Endodermal cell (in vitro differentiated cells): ENCODE data around the gene OXTR. TPM values are rescaled to one million over a fixed set of nuclear protein-coding genes. Genes with fewer than 3 reads are reported as not detected.

ENCODE experiments used
- DNase-seq: peaks from one replicate; pipeline ENCODE4 v3.0.0-alpha.2; 2017
- H3K27ac ChIP-seq: 2 replicates; pipeline ENCODE4 v1.5.1; 2013; ENCODE audit warnings: mild to moderate bottlenecking, low read depth, low read length, moderate library complexity
- H3K27me3 ChIP-seq: 2 replicates; pipeline ENCODE4 v1.6.1; 2013; ENCODE audit warnings: mild to moderate bottlenecking, low read length, moderate library complexity; ENCODE audit not compliant: insufficient read depth, control insufficient read depth, poor library complexity, severe bottlenecking
- H3K36me3 ChIP-seq: 2 replicates; pipeline ENCODE4 v1.7.0; 2013; ENCODE audit warnings: mild to moderate bottlenecking, low read length, moderate library complexity; ENCODE audit not compliant: control insufficient read depth, insufficient read depth
- H3K4me1 ChIP-seq: one replicate; pipeline ENCODE4 v1.7.0; 2013; ENCODE audit warnings: low read length; ENCODE audit not compliant: control insufficient read depth, insufficient read depth
- H3K4me3 ChIP-seq: 2 replicates; pipeline ENCODE4 v1.5.1; 2013; ENCODE audit warnings: mild to moderate bottlenecking, low read length, moderate library complexity
- H3K9ac ChIP-seq: 2 replicates; pipeline ENCODE4 v1.6.1; 2013; ENCODE audit warnings: mild to moderate bottlenecking, low read length, moderate library complexity; ENCODE audit not compliant: poor library complexity, severe bottlenecking; ENCODE audit errors: extremely low read depth
- H3K9me3 ChIP-seq: 2 replicates; pipeline ENCODE4 v1.6.1; 2013; ENCODE audit warnings: mild to moderate bottlenecking, low read length, moderate library complexity; ENCODE audit not compliant: control insufficient read depth
- H3K27ac Mint-ChIP-seq: 2 replicates; pipeline ENCODE4 v1.8.0; 2020; ENCODE audit warnings: mixed read lengths
- H3K27me3 Mint-ChIP-seq: 2 replicates; pipeline ENCODE4 v1.8.0; 2021; ENCODE audit warnings: mild to moderate bottlenecking, mixed read lengths; ENCODE audit not compliant: insufficient read depth
- H3K36me3 Mint-ChIP-seq: 2 replicates; pipeline ENCODE4 v1.8.0; 2020; ENCODE audit warnings: low read depth, mixed read lengths
- H3K4me1 Mint-ChIP-seq: 2 replicates; pipeline ENCODE4 v1.8.0; 2020; ENCODE audit warnings: mixed read lengths
- H3K4me3 Mint-ChIP-seq: 2 replicates; pipeline ENCODE4 v1.8.0; 2020; ENCODE audit warnings: mild to moderate bottlenecking, moderate library complexity, mixed read lengths
- H3K9me3 Mint-ChIP-seq: 2 replicates; pipeline ENCODE4 v1.8.0; 2020; ENCODE audit warnings: mild to moderate bottlenecking, mixed read lengths
- CTCF ChIP-seq: fragments of 200-600 bp; sonication (generic); conservative IDR thresholded peaks from 2 replicates; pipeline ENCODE4 v1.5.0; 2021; ENCODE audit warnings: antibody characterized with exemption, mild to moderate bottlenecking
- WGBS, 2 experiments: methylation state at CpG; one replicate each; pipeline versions ENCODE4 v1.1.5 to v1.1.7; 2013; ENCODE audit warnings: missing lambda C conversion rate in 2 of 2, mixed read lengths in 1 of 2; ENCODE audit not compliant: insufficient coverage in 1 of 2, insufficient read length in 1 of 2; 5-methylcytosine and 5-hydroxymethylcytosine counted together
- long read RNA-seq, 4 experiments: library from polyadenylated mRNA in 2 of 4; library from RNA in 1 of 4; library from capped mRNA in 1 of 4; stranded (forward) in 3 of 4; unstranded in 1 of 4; transcript quantifications; one replicate each; pipeline ENCODE4 v2.0.0, GENCODE V29; 2020 to 2021; ENCODE audit warnings: inconsistent platforms in 1 of 4
- polyA plus RNA-seq, 2 experiments: library from polyadenylated mRNA; stranded (reverse); fragments of 50-300 nt; gene quantifications; one replicate each; pipeline ENCODE4 v1.2.3, GENCODE V29; 2013
- total RNA-seq, 2 donors: library from RNA; stranded (reverse); fragmentation: NEBNext Ultra II Directional in 1 of 2; extraction: Animal tissue kit (Norgen Biotek cat#: 25700) in 1 of 2; gene quantifications; 2 replicates in 1 of 2; 3 replicates in 1 of 2; pipeline ENCODE4 v1.2.1, GENCODE V29; 2021

OXTR gene
- 10 to 100 TPM; 10.6 to 13.1 TPM for total RNA-seq
- polyA plus RNA-seq (2013, experiment 1 of 2): 8.5 TPM
- 10.4 TPM for polyA plus RNA-seq (2013, experiment 2 of 2)
- long read RNA-seq, experiment 1, full-length matches to known transcripts: 2 of 5 reads
- long read RNA-seq, experiment 1, partial matches to known transcripts: 2 of 5 reads
- long read RNA-seq, experiment 1, other reads (novel, unspliced or antisense): 1 of 5 reads
- long read RNA-seq, experiment 2, full-length matches to known transcripts: 30 of 41 reads
- long read RNA-seq, experiment 2, partial matches to known transcripts: 6 of 41 reads
- long read RNA-seq, experiment 2, other reads (novel, unspliced or antisense): 5 of 41 reads
- long read RNA-seq, experiment 3, full-length matches to known transcripts: 10 of 17 reads
- long read RNA-seq, experiment 3, partial matches to known transcripts: 7 of 17 reads
- long read RNA-seq, experiment 3, other reads (novel, unspliced or antisense): 0 of 17 reads
- long read RNA-seq, experiment 4, partial matches to known transcripts: 1 of 1 reads
- long read RNA-seq, experiment 4, other reads (novel, unspliced or antisense): 0 of 1 reads

GRCh38 chr3:8769088-8769822, at the start of gene OXTR:
Gene OXTR, minus strand, starts transcription at chr3:8769613. Its CDS starts 1,426 bp downstream, at chr3:8768187.
- no peaks in the 10 kb centered on the region for H3K36me3 ChIP-seq
- Mint-ChIP-seq H3K27me3 (peaks cover 48% of the 10 kb centered on the region), H3K9me3 (no peaks in the 10 kb centered on the region), H3K4me1 (peaks cover 25% of the 10 kb centered on the region), H3K27ac (no peak within 1 kb of the TSS), H3K4me3 (peak within 1 kb of the TSS; percentile 62), H3K36me3 (peaks cover 2% of the 10 kb centered on the region)
- peaks cover 34% of the 10 kb centered on the region for H3K27me3 ChIP-seq
- H3K27ac ChIP-seq: no peak within 1 kb of the TSS
- peak within 1 kb of the TSS; percentile 80 for H3K4me3 ChIP-seq
- peak; percentile 95 for DNase-seq
- WGBS, 2 experiments: 6 to 15% methylated on average over 16 to 53 of the region's 53 CpGs
- TF ChIP-seq CTCF: peak; percentile 100
- H3K9me3 ChIP-seq: no peaks in the 10 kb centered on the region
- H3K9ac ChIP-seq: no peak within 1 kb of the TSS
- H3K4me1 ChIP-seq: peaks cover 15% of the 10 kb centered on the region

- Mint-ChIP-seq H3K27ac (no peak overlapping the region), H3K4me3 (no peak overlapping the region), H3K4me1 (peaks cover 4% of the 10 kb centered on the region), H3K36me3 (no peaks in the 10 kb centered on the region), H3K9me3 (peaks cover 38% of the 10 kb centered on the region), H3K27me3 (no peaks in the 10 kb centered on the region)
- TF ChIP-seq CTCF: no peak
- Histone ChIP-seq H3K9ac (no peak overlapping the region), H3K36me3 (no peaks in the 10 kb centered on the region), H3K9me3 (peaks cover 32% of the 10 kb centered on the region), H3K27me3 (no peaks in the 10 kb centered on the region), H3K27ac (no peak overlapping the region), H3K4me3 (no peak overlapping the region), H3K4me1 (no peaks in the 10 kb centered on the region)
- WGBS, 2 experiments: 88 to 91% methylated on average over 1 to 2 of the region's 2 CpGs
- no peak for DNase-seq
Measured at GRCh38 chr3:8817486-8817885, 48.1 kb upstream of the OXTR start.

- Histone ChIP-seq H3K36me3 (no peaks in the 10 kb centered on the region), H3K27me3 (no peaks in the 10 kb centered on the region), H3K27ac (no peak overlapping the region), H3K9me3 (peaks cover 32% of the 10 kb centered on the region), H3K9ac (no peak overlapping the region), H3K4me3 (no peak overlapping the region), H3K4me1 (no peaks in the 10 kb centered on the region)
- Mint-ChIP-seq H3K36me3 (no peaks in the 10 kb centered on the region), H3K27me3 (no peaks in the 10 kb centered on the region), H3K27ac (no peak overlapping the region), H3K9me3 (peaks cover 34% of the 10 kb centered on the region), H3K4me3 (no peak overlapping the region), H3K4me1 (peaks cover 4% of the 10 kb centered on the region)
- WGBS, 2 experiments: 89 to 100% methylated on average over 5 to 6 of the region's 6 CpGs
- DNase-seq: no peak
- no peak for TF ChIP-seq CTCF
Measured at GRCh38 chr3:8816106-8816505, 46.7 kb upstream of the OXTR start.
